Mesendoderm (in vitro differentiated cells): ENCODE data around the gene S100A4.
"Not testable (repeated sequence)": the region's sequence is repeated elsewhere in the genome, so short reads cannot be mapped to it uniquely, and the experiment has no call there.

Experiments
- DNase-seq: peaks from one replicate; pipeline ENCODE4 v3.0.0; 2013
- H2AK5ac ChIP-seq: 2 replicates; pipeline ENCODE4 v1.6.1; 2013; ENCODE audit warnings: low read length, inconsistent platforms
- H2BK120ac ChIP-seq: 2 replicates; pipeline ENCODE4 v1.6.1; 2013; ENCODE audit warnings: low read depth, mild to moderate bottlenecking, low read length, moderate library complexity, mixed read lengths
- H2BK15ac ChIP-seq: replicated peaks from 2 replicates; pipeline ENCODE4 v1.6.1; 2013; ENCODE audit warnings: low read depth, mild to moderate bottlenecking, moderate library complexity
- H2BK5ac ChIP-seq: 2 replicates; pipeline ENCODE4 v1.6.1; 2013; ENCODE audit warnings: low read length, inconsistent platforms
- H3K18ac ChIP-seq: 2 replicates; pipeline ENCODE4 v1.6.1; 2013; ENCODE audit warnings: mild to moderate bottlenecking, low read length, mixed read lengths
- H3K23ac ChIP-seq: one replicate; pipeline ENCODE4 v1.6.1; 2013; ENCODE audit warnings: low read length
- H3K27ac ChIP-seq: 2 replicates; pipeline ENCODE4 v1.5.1; 2013; ENCODE audit warnings: low read depth, mild to moderate bottlenecking, inconsistent platforms, low read length, moderate library complexity
- H3K27me3 ChIP-seq: 2 replicates; pipeline ENCODE4 v1.6.1; 2013; ENCODE audit warnings: low read length, control low read depth, mild to moderate bottlenecking, inconsistent platforms; ENCODE audit not compliant: insufficient read depth, poor library complexity
- H3K36me3 ChIP-seq: 2 replicates; pipeline ENCODE4 v1.6.1; 2013; ENCODE audit warnings: low read length, inconsistent platforms; ENCODE audit not compliant: control insufficient read depth, insufficient read depth
- H3K4ac ChIP-seq: one replicate; pipeline ENCODE4 v1.6.1; 2013; ENCODE audit warnings: low read depth, mild to moderate bottlenecking, low read length, moderate library complexity
- H3K4me1 ChIP-seq: 2 replicates; pipeline ENCODE4 v1.6.1; 2013; ENCODE audit warnings: low read depth, low read length, inconsistent platforms; ENCODE audit not compliant: control insufficient read depth
- H3K4me2 ChIP-seq: 2 replicates; pipeline ENCODE4 v1.6.1; 2013; ENCODE audit warnings: low read length
- H3K4me3 ChIP-seq: 2 replicates; pipeline ENCODE4 v1.5.1; 2013; ENCODE audit warnings: mild to moderate bottlenecking, low read length
- H3K56ac ChIP-seq: one replicate; pipeline ENCODE4 v1.6.1; 2013; ENCODE audit warnings: low read length
- H3K79me1 ChIP-seq: 2 replicates; pipeline ENCODE4 v1.6.1; 2013; ENCODE audit warnings: low read length, inconsistent platforms
- H3K79me2 ChIP-seq: 2 replicates; pipeline ENCODE4 v1.6.1; 2013; ENCODE audit warnings: mild to moderate bottlenecking, low read length; ENCODE audit not compliant: control insufficient read depth, insufficient read depth
- H3K9ac ChIP-seq: 2 replicates; pipeline ENCODE4 v1.6.1; 2013; ENCODE audit warnings: low read length, inconsistent platforms
- H4K5ac ChIP-seq: one replicate; pipeline ENCODE4 v1.6.1; 2013; ENCODE audit warnings: low read length
- H4K8ac ChIP-seq: one replicate; pipeline ENCODE4 v1.6.1; 2013; ENCODE audit warnings: low read depth, mild to moderate bottlenecking, control low read depth, low read length, moderate library complexity
- WGBS: extraction: QIAGEN DNeasy Blood & Tissue Kit; methylation state at CpG from one replicate; pipeline ENCODE4 v1.1.7; 2013; ENCODE audit warnings: low lambda C conversion rate, missing lambda C conversion rate; ENCODE audit not compliant: insufficient coverage; ENCODE audit errors: extremely low coverage; 5-methylcytosine and 5-hydroxymethylcytosine counted together

Gene S100A4

GRCh38 chr1:153522353-153523048 lies 23.1 kb downstream of the S100A4 start:
- H3K9ac ChIP-seq, H3K79me2 ChIP-seq, H2BK120ac ChIP-seq, H2AK5ac ChIP-seq, DNase-seq, H3K56ac ChIP-seq, H3K23ac ChIP-seq, H4K5ac ChIP-seq, H3K36me3 ChIP-seq, H3K4me1 ChIP-seq, H3K79me1 ChIP-seq, H2BK5ac ChIP-seq, H3K4me2 ChIP-seq, H3K4me3 ChIP-seq, H3K27ac ChIP-seq, H3K27me3 ChIP-seq, H3K18ac ChIP-seq, H4K8ac ChIP-seq, H3K4ac ChIP-seq, H2BK15ac ChIP-seq: not testable (repeated sequence)
- WGBS, result no CpG with 5 or more reads among the region's 14 CpGs

GRCh38 chr1:153521808-153522207 lies 23.8 kb downstream of the S100A4 start:
- not testable (repeated sequence) for H3K4me3 ChIP-seq, H3K79me2 ChIP-seq, H3K4ac ChIP-seq, H3K36me3 ChIP-seq, H3K56ac ChIP-seq, H3K23ac ChIP-seq, H2BK5ac ChIP-seq, H3K9ac ChIP-seq, H2AK5ac ChIP-seq, H3K4me2 ChIP-seq, H2BK15ac ChIP-seq, H3K79me1 ChIP-seq, H4K5ac ChIP-seq, H3K18ac ChIP-seq, H3K4me1 ChIP-seq, H3K27me3 ChIP-seq, H4K8ac ChIP-seq, DNase-seq, H3K27ac ChIP-seq, H2BK120ac ChIP-seq
- WGBS, result no CpG with 5 or more reads among the region's 37 CpGs

- H3K4me2 ChIP-seq, result no peak overlapping the region
- no peaks in the 10 kb centered on the region for H3K36me3 ChIP-seq
- no peak overlapping the region for H3K23ac ChIP-seq
- no peak overlapping the region for H2BK15ac ChIP-seq
- DNase-seq, result no peak
- no peak overlapping the region for H4K8ac ChIP-seq
- H3K56ac ChIP-seq, result peak overlapping the region; percentile 71
- peak overlapping the region; percentile 16 for H3K18ac ChIP-seq
- H3K4me3 ChIP-seq, result no peak overlapping the region
- peak overlapping the region; percentile 74 for H2AK5ac ChIP-seq
- peak overlapping the region; percentile 19 for H3K27ac ChIP-seq
- no peaks in the 10 kb centered on the region for H3K79me1 ChIP-seq
- no peaks in the 10 kb centered on the region for H3K27me3 ChIP-seq
- H3K4ac ChIP-seq, result peak overlapping the region; percentile 71
- H3K79me2 ChIP-seq, result no peaks in the 10 kb centered on the region
- H2BK120ac ChIP-seq, result no peak overlapping the region
- H3K4me1 ChIP-seq, result peaks cover 4% of the 10 kb centered on the region
- H3K9ac ChIP-seq, result peak overlapping the region; percentile 30
- no peak overlapping the region for H2BK5ac ChIP-seq
- no CpG with 5 or more reads among the region's 4 CpGs for WGBS
- no peak overlapping the region for H4K5ac ChIP-seq
These were observed 24.7 kb downstream of the S100A4 start for GRCh38 chr1:153520818-153521476.

GRCh38 chr1:153520137-153520691 lies 25.4 kb downstream of the S100A4 start:
- H3K4me3 ChIP-seq, H4K5ac ChIP-seq, H2AK5ac ChIP-seq, H3K27me3 ChIP-seq, H3K4me1 ChIP-seq, H2BK5ac ChIP-seq, H3K79me1 ChIP-seq, H3K4me2 ChIP-seq, H3K9ac ChIP-seq, H3K23ac ChIP-seq, H2BK120ac ChIP-seq, H2BK15ac ChIP-seq, H3K36me3 ChIP-seq, H3K56ac ChIP-seq, H3K4ac ChIP-seq, H3K27ac ChIP-seq, H3K18ac ChIP-seq, H4K8ac ChIP-seq, DNase-seq, H3K79me2 ChIP-seq: not testable (repeated sequence)
- no CpG with 5 or more reads among the region's 5 CpGs for WGBS

GRCh38 chr1:153519242-153519641 lies 26.4 kb downstream of the S100A4 start:
- Histone ChIP-seq H3K9ac (no peak overlapping the region), H4K8ac (no peak overlapping the region), H2BK120ac (no peak overlapping the region), H3K23ac (no peak overlapping the region), H3K79me1 (no peaks in the 10 kb centered on the region), H3K4me1 (peaks cover 4% of the 10 kb centered on the region), H3K27me3 (no peaks in the 10 kb centered on the region), H3K27ac (no peak overlapping the region), H3K18ac (no peak overlapping the region), H3K36me3 (no peaks in the 10 kb centered on the region), H3K4me2 (no peak overlapping the region), H2BK5ac (no peak overlapping the region), H3K4ac (no peak overlapping the region), H3K4me3 (no peak overlapping the region), H2AK5ac (no peak overlapping the region), H3K56ac (no peak overlapping the region), H4K5ac (no peak overlapping the region), H3K79me2 (no peaks in the 10 kb centered on the region), H2BK15ac (no peak overlapping the region)
- WGBS, result no CpG with 5 or more reads among the region's 3 CpGs
- no peak for DNase-seq
